H4 (cell line): Measurements from ENCODE around the gene ERC2. TPM values are rescaled to one million over a fixed set of nuclear protein-coding genes. Genes with fewer than 3 reads are reported as not detected.
A peak's percentile ranks its signal among the peaks of the same experiment; 100 is the strongest.

Experiments
- DNase-seq: peaks from one replicate; pipeline ENCODE4 v3.0.0-alpha.2; 2015; ENCODE audit warnings: low spot score
- total RNA-seq: library from RNA; depleted of rRNA; stranded (reverse); fragments of >200 nt; shearing (Covaris generic); gene quantifications from 2 replicates; pipeline ENCODE4 v1.2.3, GENCODE V29; 2014

ERC2 gene
- total RNA-seq, 1 experiment from 2014 or later, result 1.6 TPM

DNA sequence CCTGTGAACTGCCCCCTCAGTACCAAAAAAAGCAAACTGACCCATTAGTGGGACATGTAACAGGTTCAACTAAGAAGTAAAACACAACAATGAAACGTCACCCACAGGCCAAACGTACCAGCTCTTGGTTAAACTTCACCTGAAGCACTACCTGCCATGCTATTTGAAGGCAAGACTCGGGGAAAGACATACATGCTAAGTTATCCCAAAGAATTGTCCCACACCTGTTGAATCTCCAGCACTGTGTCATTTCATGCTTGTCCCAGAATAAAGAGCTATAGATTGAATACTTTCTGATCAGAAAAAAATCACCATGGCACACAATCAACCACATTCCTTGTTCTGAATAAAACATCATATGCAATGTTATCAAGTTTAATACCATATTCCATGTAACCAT, 785.8 kb downstream of the ERC2 start:
- no peak for DNase-seq

DNA sequence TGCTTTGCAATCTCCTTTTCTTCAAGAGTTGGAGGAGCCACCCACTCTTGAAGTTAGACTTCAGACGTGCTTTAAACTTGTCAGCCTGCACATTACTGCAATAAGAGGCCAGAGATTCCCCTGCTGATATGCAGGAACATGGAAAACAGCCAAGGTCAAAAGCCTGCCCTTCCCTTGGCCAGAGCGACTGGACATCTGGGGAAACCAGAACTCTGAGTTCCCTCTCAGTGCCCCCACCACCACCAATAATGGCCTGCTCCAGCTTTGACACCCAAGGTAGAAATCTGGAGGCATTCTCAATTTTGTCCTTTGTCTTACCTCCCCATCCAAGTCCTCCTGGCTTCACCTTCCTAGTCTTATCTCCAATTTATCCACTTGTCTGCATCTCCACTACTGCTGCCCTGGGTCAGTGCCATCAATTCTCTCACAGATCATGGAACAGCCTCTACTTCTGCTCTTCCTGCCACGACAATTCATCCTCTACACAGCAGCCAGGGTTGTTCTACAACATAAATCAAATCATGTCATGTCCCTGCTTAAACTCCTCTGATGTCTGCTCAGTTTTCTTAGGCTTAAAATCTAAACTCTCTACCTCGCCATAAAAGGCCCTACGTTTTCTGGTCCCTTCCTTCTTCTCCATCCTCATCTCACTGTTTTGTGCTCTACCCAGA, 789.6 kb downstream of the ERC2 start:
- DNase-seq, result no peak

DNA sequence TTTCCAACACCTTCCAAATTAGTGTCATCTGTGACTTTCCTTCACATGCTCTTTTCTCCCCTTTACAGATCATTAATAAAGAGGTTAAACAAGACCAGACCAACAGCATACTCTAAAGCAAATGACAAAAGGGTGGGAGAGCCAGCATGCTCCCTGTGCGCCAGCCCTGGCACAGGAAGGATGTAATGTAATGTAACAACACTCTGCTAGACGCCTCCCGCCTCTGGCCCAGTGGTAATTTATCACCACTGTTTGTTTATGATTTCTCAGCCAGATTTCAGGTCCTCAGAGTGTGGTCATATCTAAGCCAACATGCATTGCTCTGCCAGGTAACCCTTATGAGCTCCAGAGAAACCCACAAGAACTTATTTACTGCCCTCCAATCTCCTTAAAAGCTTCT, 791.6 kb downstream of the ERC2 start:
- DNase-seq, result peak; percentile 25

DNA sequence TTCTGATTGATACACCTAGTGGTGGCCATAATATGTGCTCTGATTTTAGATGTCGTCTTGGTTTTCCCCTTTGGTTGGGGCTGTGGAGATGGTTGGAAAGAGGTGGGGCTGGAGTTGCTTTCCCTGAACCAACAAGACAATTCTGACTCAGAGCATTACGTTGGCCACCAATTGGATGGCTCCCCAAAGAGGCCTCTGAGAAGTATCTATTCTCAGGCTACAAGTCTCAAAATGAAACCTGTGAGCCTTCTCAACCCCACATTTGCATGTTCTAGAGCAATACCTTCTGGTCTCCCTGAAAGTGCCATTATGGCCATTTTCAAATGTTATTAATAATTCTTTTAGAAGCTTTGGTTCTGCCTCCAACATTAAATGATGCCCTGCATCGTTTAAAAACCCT, 792.8 kb downstream of the ERC2 start:
- no peak for DNase-seq

DNA sequence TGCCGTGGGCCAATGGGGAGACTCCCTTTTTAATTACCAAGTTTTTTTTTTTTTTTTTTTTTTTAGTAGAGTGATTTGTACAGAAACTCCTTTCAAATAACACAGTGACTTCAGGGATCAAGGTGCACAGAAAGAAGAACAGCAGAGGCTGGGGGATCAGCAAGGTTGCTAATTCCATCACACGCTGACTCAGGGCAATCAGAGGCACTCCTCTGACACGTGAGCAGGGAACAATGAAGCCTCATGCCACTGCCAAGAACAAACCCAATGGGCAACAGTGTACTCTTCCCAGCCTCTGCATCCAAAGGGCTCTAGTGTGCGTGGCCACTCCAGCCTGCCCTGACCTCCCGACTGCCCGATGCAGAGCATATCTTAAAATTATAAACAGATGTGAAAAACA, 794.5 kb downstream of the ERC2 start:
- DNase-seq, result no peak

DNA sequence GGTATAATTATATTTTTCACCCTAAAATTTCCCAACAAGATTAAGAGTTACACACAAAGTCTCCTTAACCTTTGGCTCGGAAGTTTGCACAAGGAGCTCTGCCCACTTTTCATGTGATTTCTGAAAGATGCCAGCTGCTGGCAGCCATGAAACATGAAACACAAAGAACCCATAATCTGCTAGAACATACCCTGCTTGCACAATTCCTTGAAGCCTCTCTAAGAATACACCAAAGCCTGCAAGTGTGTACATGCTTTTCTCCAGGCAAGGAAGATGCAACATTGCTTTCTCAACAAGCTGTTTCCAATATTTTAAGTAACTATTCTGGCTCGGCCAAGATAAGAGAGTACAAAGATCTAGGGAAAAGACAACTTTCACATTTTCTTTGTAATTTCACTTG, 799.1 kb downstream of the ERC2 start:
- DNase-seq, result no peak

DNA sequence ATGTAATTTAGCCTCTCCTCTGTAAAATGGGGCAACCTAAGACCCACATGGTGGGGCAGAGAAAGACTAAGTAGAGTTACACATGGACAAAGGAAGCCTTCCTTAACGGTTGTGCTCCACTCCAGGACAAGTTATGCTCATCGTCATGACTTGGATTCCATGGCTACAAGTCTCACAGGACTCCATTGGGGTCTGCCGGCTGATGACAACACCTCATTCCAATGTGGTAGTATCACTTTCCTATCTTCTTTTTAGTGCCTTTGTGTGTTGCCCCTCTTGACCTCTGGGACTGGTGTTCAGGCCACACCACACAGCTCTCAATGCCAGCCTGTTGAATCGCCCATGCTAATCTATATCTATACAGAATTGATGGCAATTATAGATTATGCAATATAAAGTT, 799.9 kb downstream of the ERC2 start:
- no peak for DNase-seq

DNA sequence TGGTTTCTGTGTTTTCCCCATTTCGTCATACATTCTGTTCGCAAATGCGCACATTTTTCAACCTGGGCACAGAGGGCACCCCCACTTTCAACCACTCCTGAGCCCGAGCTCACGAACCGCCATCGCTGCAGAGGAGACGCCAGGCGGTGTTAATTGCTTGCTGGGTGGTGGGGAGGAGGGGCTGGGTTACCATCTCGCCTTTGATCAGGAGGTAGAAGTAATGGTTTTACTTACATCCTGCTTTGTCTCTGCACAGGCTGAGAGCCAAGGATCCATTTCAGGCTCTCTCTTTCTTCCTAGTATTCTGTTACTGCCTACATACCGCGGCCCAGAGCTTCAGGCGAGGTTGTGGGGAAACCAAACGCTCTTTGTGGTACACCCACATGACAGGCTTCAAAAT, 803.9 kb downstream of the ERC2 start:
- DNase-seq, result no peak

DNA sequence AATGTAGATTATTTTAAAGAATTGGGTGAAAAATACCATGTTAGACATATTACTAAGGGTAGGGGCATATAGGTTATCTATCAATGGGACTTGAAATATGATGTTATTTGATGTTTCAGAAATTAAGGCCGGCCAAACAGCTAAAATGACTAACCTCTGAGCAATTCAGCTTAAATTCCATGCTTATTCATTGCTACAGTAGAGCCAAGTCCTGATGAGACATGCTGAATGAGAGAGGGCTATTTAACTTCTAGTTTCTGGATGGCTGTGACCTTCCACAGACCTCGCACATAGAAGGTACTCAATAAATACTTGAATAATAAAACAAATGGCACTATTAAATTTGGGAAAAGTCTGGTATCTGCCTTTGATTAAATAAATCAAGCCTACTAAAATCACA, 805.6 kb downstream of the ERC2 start:
- no peak for DNase-seq

DNA sequence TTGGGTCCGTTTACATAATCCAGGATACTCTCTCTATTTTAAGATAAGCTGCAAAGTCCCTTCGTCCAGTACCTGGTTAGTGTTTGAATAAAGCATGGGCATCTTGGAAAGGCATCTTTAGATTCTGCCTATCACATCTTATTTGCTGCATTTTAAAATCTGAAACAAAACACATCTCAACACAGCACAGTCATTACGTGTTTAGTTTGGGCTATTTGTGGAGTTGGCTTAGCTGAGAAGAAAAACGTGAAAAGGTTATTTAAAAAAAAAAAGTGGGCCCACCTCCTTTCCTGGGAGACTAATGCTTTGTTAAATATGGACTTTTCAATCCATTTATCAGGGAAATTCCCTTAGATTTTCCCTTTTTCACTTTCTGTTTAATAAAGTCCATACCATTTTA, 806.7 kb downstream of the ERC2 start:
- DNase-seq, result no peak

DNA sequence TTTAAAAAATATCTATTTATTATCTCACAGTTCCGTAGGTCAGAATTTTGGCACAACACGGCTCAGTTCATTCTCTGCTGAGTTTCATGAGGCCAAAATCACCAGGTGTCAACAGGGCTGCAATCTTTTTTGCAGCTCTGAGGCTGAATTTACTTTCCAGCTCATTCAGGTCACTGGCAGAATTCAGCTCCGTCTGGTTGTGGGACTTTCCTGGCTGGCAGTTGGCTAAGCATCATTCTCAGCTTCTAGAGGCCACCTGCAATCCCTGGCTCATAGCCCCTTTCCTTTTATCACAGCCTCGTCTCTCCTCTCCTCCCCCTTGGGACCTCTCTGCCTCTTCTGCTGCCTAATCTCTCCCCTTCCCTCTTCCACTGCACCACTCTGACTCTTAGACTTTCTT, 807.1 kb downstream of the ERC2 start:
- no peak for DNase-seq

DNA sequence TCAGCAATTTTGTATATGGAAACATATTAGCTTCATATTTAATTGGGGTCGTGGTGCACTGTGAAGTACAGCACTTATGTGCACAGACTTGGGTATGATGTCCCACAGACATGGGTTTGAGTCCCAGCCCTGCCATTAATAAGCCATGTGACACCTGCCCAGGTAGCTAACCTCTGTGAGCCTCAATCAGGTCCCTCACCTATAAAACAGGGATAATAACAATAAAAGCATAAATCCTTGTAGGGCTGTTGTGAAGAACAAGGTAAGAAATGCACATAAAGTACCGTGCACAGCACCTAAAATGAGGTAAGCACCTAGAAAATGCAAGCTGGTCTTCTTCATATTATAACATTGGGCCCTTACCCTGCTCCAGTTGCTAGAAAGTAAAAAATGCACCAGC, 807.6 kb downstream of the ERC2 start:
- no peak for DNase-seq

DNA sequence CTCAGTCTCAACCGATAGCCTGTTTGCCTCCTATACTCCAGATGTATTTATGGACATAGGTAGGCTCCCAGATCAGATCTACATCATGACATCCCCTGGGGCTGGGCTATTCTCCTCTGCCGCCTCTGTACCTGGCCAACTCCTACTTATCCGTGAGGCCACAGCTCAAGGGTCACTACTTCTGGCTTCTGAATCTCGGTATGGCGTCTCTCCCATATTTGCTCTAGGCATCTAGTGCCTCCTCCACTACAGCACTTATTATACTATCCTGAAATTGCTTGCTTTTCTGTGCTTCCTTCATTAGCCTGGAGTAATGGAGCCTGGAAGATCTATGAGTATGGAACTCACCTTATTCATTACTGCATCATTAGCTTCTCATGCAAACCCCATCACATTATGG, 808.6 kb downstream of the ERC2 start:
- no peak for DNase-seq

DNA sequence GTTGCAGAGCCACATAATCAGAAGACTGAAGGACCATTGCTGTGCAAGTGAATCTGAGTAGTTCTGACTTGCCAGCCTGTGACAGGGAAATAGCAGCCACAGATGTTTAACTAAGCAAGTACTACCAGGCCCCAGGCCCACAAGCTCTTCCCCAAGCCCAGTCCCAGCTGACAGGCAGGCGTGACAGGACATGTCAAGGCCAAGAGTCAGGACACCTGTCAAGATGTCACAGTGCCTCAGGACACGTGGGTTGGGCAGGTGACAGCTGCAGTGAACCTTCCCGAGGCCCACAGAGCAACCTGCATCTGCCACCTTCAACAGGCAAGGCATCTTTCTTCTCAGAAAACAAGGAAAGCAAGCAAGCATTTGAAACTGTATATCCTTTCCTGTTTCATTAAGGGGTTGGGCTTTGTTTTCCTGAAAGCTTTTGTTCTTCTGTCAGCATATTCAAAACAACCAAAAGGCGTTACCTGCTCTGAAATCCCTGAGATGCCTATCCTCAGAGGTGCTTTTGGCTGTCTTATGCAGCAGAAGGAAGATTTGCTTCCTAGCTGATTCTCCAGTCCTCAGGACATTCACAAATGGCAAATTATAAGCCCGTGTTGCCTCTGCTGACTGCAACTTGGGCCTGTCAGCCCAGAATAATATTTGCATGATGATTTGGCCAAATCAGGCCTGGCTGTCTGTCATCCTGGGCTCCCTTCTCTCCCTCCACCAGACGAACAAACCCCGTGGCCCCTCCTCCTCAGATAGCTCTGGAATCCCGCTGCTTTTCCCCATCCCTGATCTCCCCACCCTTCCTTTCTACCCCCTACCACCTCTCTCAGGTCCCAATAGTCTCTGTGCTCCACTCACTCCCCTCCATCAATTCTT, 809.3 kb downstream of the ERC2 start:
- DNase-seq, result no peak

DNA sequence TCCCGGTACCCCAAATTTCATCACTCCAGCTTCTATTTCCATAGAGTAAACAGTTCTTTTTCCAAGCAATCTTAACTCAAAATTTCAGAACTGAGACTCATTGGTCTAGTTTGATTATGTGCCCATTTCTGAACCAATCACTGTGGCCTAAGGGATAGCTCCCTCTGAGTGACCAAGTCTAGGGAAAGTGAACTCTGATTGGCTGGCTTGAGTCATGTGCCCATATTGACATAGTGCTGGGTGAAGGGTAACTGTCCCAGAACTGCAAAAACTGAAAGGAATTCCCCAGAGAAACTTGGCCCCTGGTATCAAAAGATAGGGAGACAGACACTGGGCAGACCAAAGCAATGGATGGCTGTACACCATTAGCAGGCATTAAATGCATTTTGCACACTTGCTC, 810.0 kb downstream of the ERC2 start:
- DNase-seq, result no peak

DNA sequence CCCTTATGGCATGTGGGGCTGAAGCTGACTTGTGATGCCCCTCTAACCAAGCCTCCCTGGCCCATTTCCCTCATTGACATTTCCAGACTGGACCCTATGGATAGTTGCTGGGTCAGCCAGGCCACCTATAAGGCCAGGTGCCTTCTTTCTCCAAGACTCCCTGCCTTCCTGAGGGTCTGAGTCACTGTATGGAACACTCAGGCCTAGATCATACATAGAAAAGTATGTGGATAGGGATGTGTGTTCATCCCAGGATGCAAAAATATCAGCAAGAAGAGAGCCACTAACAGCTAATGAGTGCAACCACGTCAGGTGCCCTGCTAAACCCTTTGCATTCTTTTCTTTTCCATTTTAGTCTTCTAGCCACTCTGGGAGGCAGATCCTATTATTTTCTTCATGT, 812.7 kb downstream of the ERC2 start:
- DNase-seq, result no peak

DNA sequence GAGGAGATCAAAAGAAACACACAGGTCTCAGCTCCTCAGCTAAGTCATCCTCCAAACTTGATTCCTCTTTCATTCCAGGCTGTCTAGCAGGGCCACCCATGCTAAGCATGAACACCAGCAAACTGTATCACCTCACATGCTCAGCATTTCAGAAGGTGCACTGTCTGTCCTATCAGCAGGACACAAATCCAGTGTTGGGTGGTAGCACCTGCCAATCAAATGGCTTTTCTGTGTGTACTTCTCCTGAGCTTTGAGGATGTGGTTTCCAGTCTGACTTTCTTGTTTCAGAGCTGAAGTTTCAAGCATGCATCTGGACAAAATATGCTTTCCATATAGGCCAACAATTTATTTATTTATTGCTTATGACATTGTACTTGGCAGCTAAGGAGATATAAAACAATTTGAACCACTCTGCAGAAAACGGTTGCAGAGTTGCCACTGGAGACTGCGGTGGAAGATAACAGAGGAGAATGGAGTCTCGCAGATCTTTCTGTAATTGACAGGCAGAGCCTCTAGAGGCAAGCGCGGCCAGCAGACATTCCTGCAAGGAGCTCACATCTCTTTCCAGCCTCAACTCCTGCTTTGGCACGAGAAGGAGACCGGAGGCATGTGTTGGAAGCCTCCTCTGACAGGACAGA, 814.0 kb downstream of the ERC2 start:
- DNase-seq, result no peak

DNA sequence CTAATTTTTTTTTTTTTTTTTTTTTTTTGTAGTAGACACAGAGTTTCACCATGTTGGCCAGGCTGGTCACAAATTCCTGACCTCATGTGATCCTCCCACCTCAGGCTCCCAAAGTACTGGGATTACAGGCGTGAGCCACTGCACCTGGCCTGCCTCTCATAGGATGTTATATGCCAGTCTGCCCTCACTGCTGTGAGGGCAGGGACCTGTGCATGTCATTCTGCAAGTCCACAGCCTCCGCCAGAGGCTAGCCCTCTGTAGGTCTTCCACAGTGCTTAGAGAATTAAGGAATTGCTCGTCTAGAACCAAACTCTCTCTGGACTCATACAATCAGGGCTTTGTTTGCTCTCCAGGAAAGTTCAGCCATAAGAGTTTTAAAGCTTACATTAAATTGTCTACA, 817.3 kb downstream of the ERC2 start:
- no peak for DNase-seq

DNA sequence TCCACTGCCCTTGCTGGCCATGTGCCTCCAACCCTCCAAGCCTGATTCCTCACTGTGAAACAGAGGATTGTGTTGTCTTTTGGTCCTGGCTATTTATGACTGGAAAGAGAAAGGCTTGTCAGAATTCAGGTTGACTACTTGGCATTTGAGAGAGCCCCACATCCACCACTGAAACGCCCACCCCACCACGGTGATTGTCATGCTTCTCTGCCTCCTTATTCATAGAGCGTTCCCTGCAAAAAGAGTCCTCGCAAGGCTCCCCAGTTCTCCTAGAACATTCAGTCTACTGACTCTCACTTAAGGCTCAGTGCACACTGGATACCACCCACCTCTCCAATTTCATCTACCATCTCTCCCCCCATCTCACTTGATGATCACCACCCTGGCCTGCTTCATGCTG, 818.3 kb downstream of the ERC2 start:
- DNase-seq, result no peak

DNA sequence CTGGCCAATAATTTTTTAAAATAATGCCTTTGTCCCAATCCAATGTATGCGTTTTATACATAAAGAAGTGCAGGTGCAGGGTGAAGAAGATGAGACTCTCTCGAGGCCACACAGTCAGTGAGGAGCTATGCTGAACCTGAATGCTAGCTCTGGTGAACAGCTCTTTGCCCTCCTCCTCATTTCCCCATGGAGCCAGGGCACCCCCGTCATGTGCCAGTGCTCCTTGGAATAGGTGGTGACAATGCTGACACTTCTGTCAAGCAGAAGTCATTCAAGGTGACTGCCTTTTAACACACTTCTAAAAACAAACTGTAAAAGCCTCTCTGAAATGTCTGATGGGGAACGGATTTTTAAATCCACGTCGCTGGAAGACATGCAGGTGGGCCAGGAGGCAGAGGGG, 818.7 kb downstream of the ERC2 start:
- no peak for DNase-seq

DNA sequence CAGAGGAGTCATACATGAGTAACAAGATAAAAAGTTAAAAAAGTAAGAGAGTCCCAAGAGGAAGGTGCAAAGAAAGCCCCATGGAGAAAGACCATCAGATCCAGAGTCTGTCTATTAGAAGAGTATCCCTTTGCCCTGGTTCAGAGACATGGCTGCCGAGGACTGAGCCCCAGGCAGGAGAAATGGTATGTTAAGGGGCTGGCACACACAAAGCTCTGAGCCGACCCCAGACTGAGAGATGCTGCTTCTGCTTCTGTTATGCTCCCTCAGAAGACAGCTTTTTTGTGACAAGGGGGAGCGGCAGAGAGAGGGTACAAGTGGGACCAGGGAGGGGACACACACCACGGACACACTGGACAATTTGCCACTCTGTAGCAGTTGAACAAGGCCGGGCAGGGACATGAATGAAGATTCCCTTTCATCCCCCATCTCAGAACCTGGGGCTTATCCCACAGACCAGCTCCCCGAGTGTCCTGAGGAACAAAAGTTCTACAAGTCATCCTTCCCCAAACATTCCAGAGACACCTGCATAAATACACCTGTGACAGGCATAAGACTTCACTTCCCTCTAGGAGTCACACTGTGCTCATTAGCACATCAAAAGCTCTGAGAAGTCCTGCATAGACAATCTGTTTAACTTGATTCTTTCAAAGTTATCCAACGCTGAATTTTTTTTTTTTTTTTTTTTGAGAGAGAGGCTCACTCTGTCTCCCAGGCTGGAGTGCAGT, 819.5 kb downstream of the ERC2 start:
- no peak for DNase-seq

DNA sequence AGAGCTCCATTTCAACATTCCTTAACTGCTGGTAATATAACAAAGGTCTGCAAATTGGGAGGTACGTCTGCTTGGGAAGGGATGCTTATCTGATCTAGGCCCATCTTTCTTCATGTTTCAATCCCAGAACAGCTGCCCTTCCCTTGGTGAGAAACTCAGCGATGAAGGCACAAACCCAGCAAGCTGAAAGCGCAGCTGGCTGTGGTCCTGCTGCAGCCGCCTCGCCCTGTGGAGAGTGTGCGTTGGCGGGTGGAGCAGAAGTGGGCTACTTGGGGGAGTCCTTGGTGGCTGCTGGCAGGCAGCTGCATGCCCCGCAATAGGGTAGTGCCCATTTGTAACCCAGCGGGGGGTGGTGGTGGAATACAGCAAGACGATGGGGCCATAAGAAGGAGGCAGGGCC, 820.6 kb downstream of the ERC2 start:
- no peak for DNase-seq
